Measurements from ENCODE around the gene KIAA1210. TPM values are rescaled to one million over a fixed set of nuclear protein-coding genes. Genes with fewer than 3 reads are reported as not detected.
A peak's percentile ranks its signal among the peaks of the same experiment; 100 is the strongest.

KIAA1210 gene
- total RNA-seq = not detected in 2 replicates

DNA sequence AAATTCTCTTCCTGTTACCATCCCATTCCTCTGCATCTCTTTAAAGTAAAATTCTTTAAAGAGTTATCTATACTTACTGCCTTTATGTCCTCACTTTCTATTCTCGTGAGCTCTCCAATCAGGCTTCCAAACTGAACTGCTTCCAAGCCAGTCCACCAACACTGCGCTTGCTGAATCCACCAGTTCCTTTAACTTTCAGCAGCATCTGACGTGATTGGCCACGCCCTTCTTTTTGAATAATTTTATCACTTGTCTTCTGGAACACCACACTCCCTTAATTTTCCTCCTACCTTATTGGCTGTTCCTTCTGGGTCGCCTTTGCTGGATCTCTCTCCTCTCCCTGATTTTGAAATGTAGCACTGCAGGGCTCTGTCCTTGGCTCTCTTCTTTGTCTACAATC lies at the start of gene KIAA1210:
Gene KIAA1210, minus strand, starts transcription at position 163 of the 400 bp plus-strand sequence. CDS start 4,170 bp downstream, outside the sequence.
- no peak for DNase-seq (ENCODE audit: low read depth in 2 of 2)

GRCh38 chrX:119177278-119177677 lies 49.7 kb upstream of the KIAA1210 start:
- no peak for DNase-seq (ENCODE audit: low read depth in 2 of 2)

DNA sequence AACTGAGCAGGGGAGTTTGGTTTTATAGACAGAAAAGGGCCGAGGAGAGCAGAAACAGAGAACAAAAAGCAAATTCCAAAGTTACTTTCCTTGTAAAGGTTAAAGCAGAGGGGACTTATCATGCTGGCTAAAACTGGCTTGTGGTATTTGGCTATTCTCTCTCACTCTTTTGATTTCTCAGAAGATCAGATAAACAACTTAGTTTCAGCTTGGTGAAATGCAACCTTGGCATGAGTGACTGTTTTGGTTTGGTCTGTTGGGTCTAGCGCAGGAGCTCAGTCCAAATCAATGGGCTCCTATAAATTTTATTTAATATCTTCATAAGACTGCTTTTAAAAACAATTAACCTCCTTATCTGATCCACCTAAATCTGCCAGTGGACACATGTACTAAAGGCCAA lies 47.3 kb upstream of the KIAA1210 start:
- DNase-seq (ENCODE audit: low read depth in 2 of 2) = no peak

GRCh38 chrX:119168104-119168503 lies 40.5 kb upstream of the KIAA1210 start:
- DNase-seq (ENCODE audit: low read depth in 2 of 2) = no peak

- no peak for DNase-seq (ENCODE audit: low read depth in 2 of 2)
These were observed 30.6 kb upstream of the KIAA1210 start for GRCh38 chrX:119158226-119158625.

GRCh38 chrX:119156241-119156640 lies 28.6 kb upstream of the KIAA1210 start:
- no peak for DNase-seq (ENCODE audit: low read depth in 2 of 2)

GRCh38 chrX:119155416-119156035 lies 27.9 kb upstream of the KIAA1210 start:
- peak in 1 of 2 donors; percentile 14 for DNase-seq (ENCODE audit: low read depth in 2 of 2)

GRCh38 chrX:119151051-119151380 lies 23.4 kb upstream of the KIAA1210 start:
- no peak for DNase-seq (ENCODE audit: low read depth in 2 of 2)

GRCh38 chrX:119150163-119151050 lies 22.8 kb upstream of the KIAA1210 start:
- DNase-seq (ENCODE audit: low read depth in 2 of 2) = no peak

DNA sequence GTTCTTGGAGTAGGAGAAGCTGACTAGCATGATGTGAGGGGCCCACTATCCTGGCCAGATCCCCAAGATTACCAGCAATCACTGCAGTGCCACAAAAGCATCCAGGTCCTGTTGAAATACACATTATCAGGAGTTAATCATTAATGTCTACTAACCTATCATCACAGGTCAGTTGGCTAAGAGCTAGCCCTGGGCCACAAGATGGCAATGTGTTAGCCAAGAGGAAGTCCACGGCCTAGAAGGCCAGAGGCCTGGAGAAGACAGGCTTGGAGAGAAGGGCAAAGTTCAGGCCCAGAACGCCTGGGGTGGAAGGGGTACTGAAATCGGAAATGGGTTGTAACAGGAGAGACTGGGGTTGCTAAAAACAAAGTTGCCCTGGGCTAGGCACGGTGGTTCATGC lies 19.9 kb upstream of the KIAA1210 start:
- no peak for DNase-seq (ENCODE audit: low read depth in 2 of 2)

- peak; percentile 2 to 4 for DNase-seq (ENCODE audit: low read depth in 2 of 2)
These were observed 17.6 kb upstream of the KIAA1210 start for GRCh38 chrX:119145241-119145653.

GRCh38 chrX:119134466-119134865 lies 6.9 kb upstream of the KIAA1210 start:
- no peak for DNase-seq (ENCODE audit: low read depth in 2 of 2)

DNA sequence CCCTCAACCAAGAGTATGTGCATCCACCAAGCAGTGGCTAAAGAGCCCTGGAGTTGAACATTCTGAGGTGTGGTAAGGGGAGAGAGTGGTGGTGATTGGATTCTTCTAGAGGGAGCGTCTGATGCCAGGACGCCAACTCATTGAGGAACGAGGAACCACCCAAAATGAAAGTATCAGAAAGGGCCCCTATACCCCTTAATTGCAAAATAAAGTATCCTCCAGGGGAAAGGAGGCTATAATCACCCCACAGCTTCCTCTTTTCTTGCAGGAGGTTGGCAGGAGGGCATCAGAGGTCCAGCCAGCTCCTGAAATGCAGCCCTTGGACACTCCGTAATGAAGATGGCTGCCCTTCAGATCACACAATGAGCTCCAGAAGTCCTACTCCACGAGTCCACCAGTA lies 5.3 kb upstream of the KIAA1210 start:
- no peak for DNase-seq (ENCODE audit: low read depth in 2 of 2)

- no peak for DNase-seq (ENCODE audit: low read depth in 2 of 2)
These were observed 4.7 kb upstream of the KIAA1210 start for GRCh38 chrX:119132316-119132715.

GRCh38 chrX:119130911-119131310 lies 3.3 kb upstream of the KIAA1210 start:
- no peak for DNase-seq (ENCODE audit: low read depth in 2 of 2)

DNA sequence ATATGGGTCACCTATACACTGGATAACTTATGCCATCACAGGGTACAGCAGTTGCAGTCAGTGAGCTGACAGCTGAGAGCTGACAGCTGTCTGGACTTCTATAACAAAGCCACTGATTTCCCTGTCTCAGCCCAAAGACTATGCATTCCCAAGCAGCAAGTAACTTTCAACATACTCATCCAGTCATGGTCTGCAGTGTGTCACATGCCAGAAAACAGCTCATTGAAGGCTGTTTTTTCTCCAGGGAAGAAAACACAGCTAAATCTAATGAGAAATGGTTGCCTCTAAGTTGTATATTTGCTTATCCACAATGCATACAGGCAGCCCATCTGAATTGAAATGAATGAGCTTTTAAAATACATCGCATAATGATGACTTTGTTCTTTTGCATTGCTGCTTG lies 6.3 kb downstream of the KIAA1210 start:
- no peak for DNase-seq (ENCODE audit: low read depth in 2 of 2)

GRCh38 chrX:119118780-119119395 lies 8.7 kb downstream of the KIAA1210 start:
- peak; percentile 56 to 59 for DNase-seq (ENCODE audit: low read depth in 2 of 2)

- DNase-seq (ENCODE audit: low read depth in 2 of 2) = no peak
These were observed 20.4 kb downstream of the KIAA1210 start for GRCh38 chrX:119107206-119107605.

DNA sequence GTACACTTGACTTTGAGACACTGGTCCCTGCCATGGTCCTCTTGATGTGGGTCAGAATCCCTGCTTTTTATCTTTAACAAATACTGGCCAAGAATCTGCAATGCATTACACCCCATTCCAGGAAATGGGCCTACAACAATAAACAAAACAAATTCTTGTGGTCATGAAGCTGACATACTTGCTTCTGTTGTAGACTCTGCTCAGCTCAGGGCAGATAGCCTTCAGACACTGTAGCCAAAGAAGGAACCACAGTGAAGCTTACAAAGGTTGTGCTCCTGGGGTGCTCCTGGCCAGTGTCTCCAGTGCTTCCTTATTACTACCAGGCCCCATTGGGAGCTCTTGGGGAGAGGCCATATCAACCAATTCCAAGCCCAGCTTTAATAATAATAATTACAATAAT lies 21.8 kb downstream of the KIAA1210 start:
- no peak for DNase-seq (ENCODE audit: low read depth in 2 of 2)

GRCh38 chrX:119101168-119101567 lies 26.4 kb downstream of the KIAA1210 start:
- no peak for DNase-seq (ENCODE audit: low read depth in 2 of 2)

DNA sequence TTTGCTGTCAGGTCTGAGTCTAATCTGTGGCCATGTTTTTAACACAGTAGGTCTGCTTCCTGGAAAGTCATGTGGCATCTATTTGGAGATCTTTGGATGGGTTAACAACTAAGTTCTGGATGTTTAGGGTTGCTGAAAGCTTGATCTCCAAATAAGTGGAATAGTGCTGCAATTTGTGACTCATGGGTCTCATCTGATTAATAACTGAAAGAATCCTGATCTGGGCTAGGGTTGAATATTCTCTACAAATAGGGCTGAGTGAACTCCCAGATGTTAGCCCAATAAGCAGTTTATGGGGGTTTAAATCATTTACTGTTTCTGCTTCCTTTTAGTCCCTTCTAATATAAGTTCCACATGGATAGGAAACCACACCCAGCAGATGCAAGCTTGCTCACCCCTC lies 31.7 kb downstream of the KIAA1210 start:
- DNase-seq (ENCODE audit: low read depth in 2 of 2) = no peak

- DNase-seq (ENCODE audit: low read depth in 2 of 2) = no peak
These were observed 32.8 kb downstream of the KIAA1210 start for GRCh38 chrX:119094819-119095218.
